Smooth muscle cell (in vitro differentiated cells): Measurements from ENCODE around the gene FUT8. TPM values are rescaled to one million over a fixed set of nuclear protein-coding genes. Genes with fewer than 3 reads are reported as not detected.

ENCODE experiments used
- DNase-seq: peaks from one replicate; lab custom pipeline; 2025; ENCODE audit not compliant: unreplicated experiment; lab: John Stamatoyannopoulos, UW
- H2AFZ ChIP-seq: fragments of 200-600 bp; sonication (generic); 2 replicates; pipeline ENCODE4 v1.6.0; 2016; ENCODE audit warnings: antibody characterized with exemption, low read depth, mild to moderate bottlenecking
- H3F3A ChIP-seq: fragments of 200-600 bp; sonication (generic); 2 replicates; pipeline ENCODE4 v1.6.0; 2017; ENCODE audit warnings: antibody characterized with exemption, low read depth
- H3K27ac ChIP-seq: fragments of 200-600 bp; sonication (generic); 2 replicates; pipeline ENCODE4 v1.5.1; 2016; ENCODE audit warnings: low read depth, mild to moderate bottlenecking
- H3K27me3 ChIP-seq: fragments of 200-600 bp; sonication (generic); 2 replicates; pipeline ENCODE4 v1.6.1; 2016; ENCODE audit warnings: low read depth, mild to moderate bottlenecking
- H3K36me3 ChIP-seq: fragments of 200-600 bp; sonication (generic); 2 replicates; pipeline ENCODE4 v1.5.1; 2016; ENCODE audit warnings: low read depth
- H3K4me1 ChIP-seq: fragments of 200-600 bp; sonication (generic); 2 replicates; pipeline ENCODE4 v1.5.1; 2016; ENCODE audit warnings: low read depth
- H3K4me2 ChIP-seq: fragments of 200-600 bp; sonication (generic); 2 replicates; pipeline ENCODE4 v1.6.0; 2016; ENCODE audit warnings: mild to moderate bottlenecking
- H3K4me3 ChIP-seq: fragments of 200-600 bp; sonication (generic); 2 replicates; pipeline ENCODE4 v1.5.1; 2016; ENCODE audit warnings: mild to moderate bottlenecking
- H3K79me2 ChIP-seq: fragments of 200-600 bp; sonication (generic); 2 replicates; pipeline ENCODE4 v1.6.0; 2016; ENCODE audit warnings: low read depth, mild to moderate bottlenecking
- H3K9ac ChIP-seq: fragments of 200-600 bp; sonication (generic); 2 replicates; pipeline ENCODE4 v1.6.0; 2016; ENCODE audit warnings: low read depth
- H3K9me3 ChIP-seq: fragments of 200-600 bp; sonication (generic); replicated peaks from 2 replicates; pipeline ENCODE4 v1.5.1; 2016; ENCODE audit warnings: low read depth
- H4K20me1 ChIP-seq: fragments of 200-600 bp; sonication (generic); 2 replicates; pipeline ENCODE4 v1.6.0; 2016; ENCODE audit warnings: low read depth
- CTCF ChIP-seq: fragments of 200-600 bp; sonication (generic); IDR thresholded peaks from 2 replicates; pipeline ENCODE4 v1.5.1; 2017; ENCODE audit warnings: borderline replicate concordance, mild to moderate bottlenecking, antibody characterized with exemption; ENCODE audit not compliant: insufficient read depth, poor library complexity, severe bottlenecking
- WGBS: methylation state at CpG from one replicate; pipeline ENCODE4 v1.1.7; 2016; ENCODE audit warnings: low lambda C conversion rate; 5-methylcytosine and 5-hydroxymethylcytosine counted together
- polyA plus RNA-seq: library from polyadenylated mRNA; unstranded; fragments of >200 nt; fragmentation: Nextera tagmentation; extraction: Ambion mirVana; gene quantifications from 2 replicates; pipeline ENCODE4 v1.2.1, GENCODE V29; 2016
- total RNA-seq: library from RNA; depleted of rRNA; stranded (reverse); fragments of >200 nt; gene quantifications from 2 replicates; pipeline ENCODE4 v1.2.3, GENCODE V29; 2014

The FUT8 gene
- total and polyA plus RNA-seq, 2 experiments from 2014 or later = 12.8 to 50.2 TPM

GRCh38 chr14:65370801-65371248, 41.7 kb upstream of the FUT8 start:
- no peak overlapping the region for H3K27ac ChIP-seq
- H2AFZ ChIP-seq = no peak overlapping the region
- no peak for DNase-seq
- H3K4me1 ChIP-seq = peaks cover 4% of the 10 kb centered on the region
- H3K4me3 ChIP-seq = no peak overlapping the region
- no peaks in the 10 kb centered on the region for H3F3A ChIP-seq
- no peaks in the 10 kb centered on the region for H3K9me3 ChIP-seq
- no peak overlapping the region for H3K9ac ChIP-seq
- no peaks in the 10 kb centered on the region for H4K20me1 ChIP-seq
- 65% methylated on average over 7 of the region's 7 CpGs for WGBS
- H3K36me3 ChIP-seq = no peaks in the 10 kb centered on the region
- no peak for TF ChIP-seq CTCF
- no peak overlapping the region for H3K4me2 ChIP-seq
- no peaks in the 10 kb centered on the region for H3K27me3 ChIP-seq
- H3K79me2 ChIP-seq = no peaks in the 10 kb centered on the region

DNA sequence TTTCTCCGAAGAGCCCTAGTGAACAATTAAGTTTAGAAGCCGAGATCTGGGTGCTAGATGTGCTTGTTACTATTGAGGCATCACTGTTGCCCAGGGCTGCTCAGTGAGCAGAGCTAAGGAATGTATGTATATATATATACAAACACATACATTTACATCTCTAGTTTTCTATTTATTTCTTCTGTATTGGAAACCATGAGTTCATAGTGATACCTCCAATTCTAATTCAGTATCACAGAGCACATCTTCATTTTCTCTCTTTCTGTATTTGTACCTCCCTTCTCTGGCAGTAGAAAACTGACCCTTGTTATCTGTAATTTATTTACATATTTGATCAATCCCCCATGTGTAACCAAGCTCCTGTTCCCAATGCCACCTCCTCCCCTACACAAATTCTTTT, 40.7 kb upstream of the FUT8 start:
- no peak for TF ChIP-seq CTCF
- DNase-seq = no peak
- Histone ChIP-seq H3K36me3 (no peaks in the 10 kb centered on the region), H3K79me2 (no peaks in the 10 kb centered on the region), H3K4me1 (peaks cover 4% of the 10 kb centered on the region), H3K4me2 (no peak overlapping the region), H3K27ac (no peak overlapping the region), H3K9me3 (no peaks in the 10 kb centered on the region), H3K9ac (no peak overlapping the region), H4K20me1 (no peaks in the 10 kb centered on the region), H2AFZ (no peak overlapping the region), H3K27me3 (no peaks in the 10 kb centered on the region), H3F3A (no peaks in the 10 kb centered on the region), H3K4me3 (no peak overlapping the region)
- 69% methylated on average over 2 of the region's 2 CpGs for WGBS

DNA sequence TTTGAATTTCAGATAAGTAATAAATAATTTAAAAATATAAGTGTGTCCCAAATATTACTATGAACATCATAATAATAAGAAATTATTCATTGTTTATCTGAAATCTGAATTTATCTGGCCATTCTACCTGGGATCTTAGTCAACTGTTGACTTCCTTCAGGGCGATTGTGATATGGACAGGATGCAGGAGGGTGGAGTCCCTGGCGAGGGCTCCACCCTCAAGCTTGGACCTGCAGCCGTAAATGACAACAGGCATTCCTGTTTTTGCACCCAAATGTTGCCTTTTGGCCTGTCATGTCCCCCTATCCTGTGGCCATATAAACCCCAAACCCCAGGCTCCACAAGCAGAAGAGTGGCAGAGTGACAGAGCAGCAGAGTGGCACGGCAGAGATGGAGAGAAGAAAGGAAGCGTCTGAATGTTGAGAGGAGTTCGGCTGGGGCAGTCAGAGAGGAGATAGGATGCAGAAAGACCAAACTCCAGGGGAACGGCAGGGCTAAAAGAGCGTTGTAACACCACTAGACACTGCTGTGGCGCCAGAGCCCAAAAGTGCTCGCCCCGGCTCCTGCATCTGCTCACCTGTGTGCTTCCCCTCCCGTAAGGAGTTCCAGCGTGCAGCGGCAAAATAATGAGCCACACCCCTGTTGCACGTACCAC, 39.4 kb upstream of the FUT8 start:
- H3K36me3 ChIP-seq = no peaks in the 10 kb centered on the region
- no peaks in the 10 kb centered on the region for H3K9me3 ChIP-seq
- no peaks in the 10 kb centered on the region for H3F3A ChIP-seq
- H3K9ac ChIP-seq = no peak overlapping the region
- 84% methylated on average over 15 of the region's 15 CpGs for WGBS
- H3K27me3 ChIP-seq = no peaks in the 10 kb centered on the region
- H3K4me2 ChIP-seq = no peak overlapping the region
- H3K4me3 ChIP-seq = no peak overlapping the region
- no peak overlapping the region for H3K27ac ChIP-seq
- H3K4me1 ChIP-seq = peaks cover 4% of the 10 kb centered on the region
- H3K79me2 ChIP-seq = no peaks in the 10 kb centered on the region
- no peaks in the 10 kb centered on the region for H4K20me1 ChIP-seq
- DNase-seq = no peak
- no peak for TF ChIP-seq CTCF
- H2AFZ ChIP-seq = no peak overlapping the region

GRCh38 chr14:65373671-65374039, 38.9 kb upstream of the FUT8 start:
- Histone ChIP-seq H3K4me3 (no peak overlapping the region), H3K27ac (no peak overlapping the region), H4K20me1 (no peaks in the 10 kb centered on the region), H2AFZ (no peak overlapping the region), H3K4me2 (no peak overlapping the region), H3K4me1 (peaks cover 4% of the 10 kb centered on the region), H3K36me3 (no peaks in the 10 kb centered on the region), H3K9ac (no peak overlapping the region), H3F3A (no peaks in the 10 kb centered on the region), H3K9me3 (no peaks in the 10 kb centered on the region), H3K27me3 (no peaks in the 10 kb centered on the region), H3K79me2 (no peaks in the 10 kb centered on the region)
- TF ChIP-seq CTCF = no peak
- WGBS = 89% methylated on average over 8 of the region's 8 CpGs
- no peak for DNase-seq
